Trophoblast cell (in vitro differentiated cells and primary cell): ENCODE results near the gene CDKN2A.

ENCODE experiments used
- DNase-seq, 2 donors: peaks; one replicate each; pipeline ENCODE4 v3.0.0-alpha.2; 2016
- H2AFZ ChIP-seq: 2 replicates; pipeline ENCODE4 v1.6.1; 2013; ENCODE audit warnings: low read length, moderate library complexity, mild to moderate bottlenecking; ENCODE audit not compliant: insufficient read depth, poor library complexity
- H2AK5ac ChIP-seq: 2 replicates; pipeline ENCODE4 v1.6.1; 2013; ENCODE audit warnings: mild to moderate bottlenecking, low read length
- H2BK120ac ChIP-seq: 2 replicates; pipeline ENCODE4 v1.6.1; 2013; ENCODE audit warnings: low read length, mild to moderate bottlenecking, moderate library complexity; ENCODE audit not compliant: insufficient read depth, poor library complexity
- H2BK12ac ChIP-seq: 2 replicates; pipeline ENCODE4 v1.6.1; 2013; ENCODE audit warnings: mild to moderate bottlenecking, low read length, moderate library complexity
- H2BK5ac ChIP-seq: 2 replicates; pipeline ENCODE4 v1.6.1; 2013; ENCODE audit warnings: low read length, low read depth, moderate library complexity, mild to moderate bottlenecking; ENCODE audit not compliant: poor library complexity
- H3K14ac ChIP-seq: 2 replicates; pipeline ENCODE4 v1.6.1; 2013; ENCODE audit warnings: mild to moderate bottlenecking, low read length
- H3K18ac ChIP-seq: 2 replicates; pipeline ENCODE4 v1.6.1; 2013; ENCODE audit warnings: mild to moderate bottlenecking, low read length
- H3K23ac ChIP-seq: 2 replicates; pipeline ENCODE4 v1.6.1; 2013; ENCODE audit warnings: low read length
- H3K27ac ChIP-seq: 2 replicates; pipeline ENCODE4 v1.5.1; 2013; ENCODE audit warnings: low read depth, mild to moderate bottlenecking, inconsistent platforms, low read length, moderate library complexity
- H3K27me3 ChIP-seq: 2 replicates; pipeline ENCODE4 v1.6.1; 2013; ENCODE audit warnings: inconsistent platforms, mild to moderate bottlenecking, low read length, moderate library complexity; ENCODE audit not compliant: insufficient read depth
- H3K36me3 ChIP-seq, 2 experiments: 1 replicate in 1 of 2; 2 replicates in 1 of 2; pipeline ENCODE4 v1.6.1; 2013; ENCODE audit warnings: low read length in 2 of 2, mild to moderate bottlenecking in 2 of 2, moderate library complexity in 1 of 2; ENCODE audit not compliant: insufficient read depth in 2 of 2, control insufficient read depth in 1 of 2
- H3K4ac ChIP-seq: 2 replicates; pipeline ENCODE4 v1.6.1; 2013; ENCODE audit warnings: low read depth, mild to moderate bottlenecking, low read length, moderate library complexity
- H3K4me1 ChIP-seq, 2 experiments: 1 replicate in 1 of 2; 2 replicates in 1 of 2; pipeline ENCODE4 v1.6.1; 2013; ENCODE audit warnings: low read length in 2 of 2, mild to moderate bottlenecking in 2 of 2, moderate library complexity in 1 of 2; ENCODE audit not compliant: insufficient read depth in 2 of 2, control insufficient read depth in 1 of 2
- H3K4me2 ChIP-seq: 2 replicates; pipeline ENCODE4 v1.6.1; 2013; ENCODE audit warnings: inconsistent platforms, mild to moderate bottlenecking, low read length, moderate library complexity
- H3K4me3 ChIP-seq: 2 replicates; pipeline ENCODE4 v1.5.1; 2013; ENCODE audit warnings: mild to moderate bottlenecking, low read depth, low read length, inconsistent platforms
- H3K79me1 ChIP-seq: one replicate; pipeline ENCODE4 v1.6.1; 2013; ENCODE audit warnings: low read length
- H3K79me2 ChIP-seq: 2 replicates; pipeline ENCODE4 v1.6.1; 2013; ENCODE audit warnings: low read length, mild to moderate bottlenecking; ENCODE audit not compliant: control insufficient read depth, insufficient read depth, poor library complexity
- H3K9ac ChIP-seq: 2 replicates; pipeline ENCODE4 v1.6.1; 2013; ENCODE audit warnings: mild to moderate bottlenecking, low read length
- H3K9me3 ChIP-seq: 2 replicates; pipeline ENCODE4 v1.6.1; 2013; ENCODE audit warnings: low read depth, mild to moderate bottlenecking, control low read depth, inconsistent platforms, low read length; ENCODE audit not compliant: insufficient read depth
- H4K12ac ChIP-seq: 2 replicates; pipeline ENCODE4 v1.6.1; 2013; ENCODE audit warnings: low read depth, mild to moderate bottlenecking, low read length, moderate library complexity
- H4K8ac ChIP-seq: 2 replicates; pipeline ENCODE4 v1.6.1; 2013; ENCODE audit warnings: low read depth, mild to moderate bottlenecking, low read length, moderate library complexity
- H4K91ac ChIP-seq: one replicate; pipeline ENCODE4 v1.6.1; 2013; ENCODE audit warnings: low read depth, mild to moderate bottlenecking, low read length, moderate library complexity
- WGBS: extraction: QIAGEN DNeasy Blood & Tissue Kit; methylation state at CpG from one replicate; pipeline ENCODE4 v1.1.7; 2013; ENCODE audit warnings: missing lambda C conversion rate; ENCODE audit not compliant: insufficient read length, insufficient coverage; ENCODE audit errors: extremely low coverage; 5-methylcytosine and 5-hydroxymethylcytosine counted together

The CDKN2A gene

DNA sequence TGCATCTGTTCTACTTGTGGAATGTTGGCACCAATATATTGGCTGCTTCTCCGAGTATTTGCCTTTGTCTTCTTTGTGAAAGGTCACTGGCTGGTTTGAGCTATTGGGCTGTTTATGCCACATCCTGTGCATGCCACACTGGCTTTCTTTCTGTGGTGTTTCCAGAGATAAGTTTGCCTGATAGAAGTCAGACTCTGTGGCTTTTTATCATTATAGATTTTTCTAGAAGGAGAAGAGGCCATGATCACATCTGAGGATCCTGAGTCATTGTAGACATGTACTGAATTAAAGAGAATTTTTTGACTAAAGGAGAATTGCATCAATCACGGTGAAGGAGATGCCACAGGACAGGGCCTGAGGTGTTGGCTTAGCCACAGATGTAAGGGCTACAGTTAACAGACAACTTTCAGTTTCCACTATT, 41.4 kb upstream of the CDKN2A start:
- DNase-seq: no peak
- H2AK5ac ChIP-seq: no peak overlapping the region
- H3K23ac ChIP-seq: no peak overlapping the region
- H3K9ac ChIP-seq: no peak overlapping the region
- H3K4me2 ChIP-seq: no peak overlapping the region
- peak overlapping the region; percentile 73 for H2BK12ac ChIP-seq
- H2BK5ac ChIP-seq: no peak overlapping the region
- H4K91ac ChIP-seq: no peak overlapping the region
- H3K4me1 ChIP-seq: peaks cover 0 to 9% of the 10 kb centered on the region in 2 experiments
- no peak overlapping the region for H4K8ac ChIP-seq
- no peak overlapping the region for H2AFZ ChIP-seq
- H3K4me3 ChIP-seq: no peak overlapping the region
- no peaks in the 10 kb centered on the region for H3K27me3 ChIP-seq
- no peak overlapping the region for H3K18ac ChIP-seq
- H3K4ac ChIP-seq: no peak overlapping the region
- peak overlapping the region; percentile 2 for H2BK120ac ChIP-seq
- H3K79me2 ChIP-seq: no peaks in the 10 kb centered on the region
- H3K79me1 ChIP-seq: peaks cover 5% of the 10 kb centered on the region
- H3K9me3 ChIP-seq: no peaks in the 10 kb centered on the region
- no peak overlapping the region for H3K14ac ChIP-seq
- H4K12ac ChIP-seq: no peak overlapping the region
- WGBS: no CpG with 5 or more reads among the region's 2 CpGs
- H3K27ac ChIP-seq: no peak overlapping the region
- no peaks in the 10 kb centered on the region for H3K36me3 ChIP-seq

DNA sequence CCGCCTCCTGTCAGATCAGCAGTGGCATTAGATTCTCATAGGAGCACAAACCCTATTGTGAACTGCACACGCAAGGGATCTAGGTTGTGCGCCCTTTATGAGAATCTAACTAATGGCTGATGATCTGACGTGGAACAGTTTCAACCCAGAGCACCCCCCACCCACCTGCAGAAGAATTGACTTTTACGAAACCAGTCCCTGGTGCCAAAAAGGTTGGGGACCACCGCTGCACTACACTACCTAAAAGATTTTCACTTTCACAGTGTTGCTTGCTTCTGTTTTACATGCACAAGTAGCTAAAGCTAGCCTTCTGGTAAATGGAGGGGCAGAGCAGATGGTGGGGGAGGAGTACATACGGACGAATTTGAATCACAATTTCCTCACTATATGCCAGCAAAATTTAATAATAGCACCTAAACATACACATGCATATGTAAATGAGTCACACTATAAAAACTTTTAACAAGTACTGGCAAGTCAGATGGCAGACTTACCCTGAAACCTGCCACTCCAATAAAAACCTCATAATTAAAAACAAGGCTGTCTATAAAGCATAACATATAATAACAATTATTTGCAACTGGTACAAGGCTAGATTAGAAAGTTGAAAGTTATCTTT, 38.9 kb upstream of the CDKN2A start:
- Histone ChIP-seq H2BK5ac (no peak overlapping the region), H3K79me2 (no peaks in the 10 kb centered on the region), H3K23ac (no peak overlapping the region), H2AK5ac (no peak overlapping the region), H3K4me3 (no peak overlapping the region), H3K36me3 (no peaks in the 10 kb centered on the region), H3K79me1 (peaks cover 2% of the 10 kb centered on the region), H4K8ac (no peak overlapping the region), H3K4ac (no peak overlapping the region), H3K14ac (no peak overlapping the region), H3K4me2 (no peak overlapping the region), H3K9me3 (no peaks in the 10 kb centered on the region), H4K91ac (no peak overlapping the region), H3K9ac (no peak overlapping the region), H3K27me3 (no peaks in the 10 kb centered on the region), H3K18ac (no peak overlapping the region), H4K12ac (no peak overlapping the region), H2AFZ (no peak overlapping the region), H2BK120ac (no peak overlapping the region), H3K27ac (no peak overlapping the region), H2BK12ac (no peak overlapping the region), H3K4me1 (peaks cover 0 to 4% of the 10 kb centered on the region in 2 experiments)
- no CpG with 5 or more reads among the region's 8 CpGs for WGBS
- no peak for DNase-seq

DNA sequence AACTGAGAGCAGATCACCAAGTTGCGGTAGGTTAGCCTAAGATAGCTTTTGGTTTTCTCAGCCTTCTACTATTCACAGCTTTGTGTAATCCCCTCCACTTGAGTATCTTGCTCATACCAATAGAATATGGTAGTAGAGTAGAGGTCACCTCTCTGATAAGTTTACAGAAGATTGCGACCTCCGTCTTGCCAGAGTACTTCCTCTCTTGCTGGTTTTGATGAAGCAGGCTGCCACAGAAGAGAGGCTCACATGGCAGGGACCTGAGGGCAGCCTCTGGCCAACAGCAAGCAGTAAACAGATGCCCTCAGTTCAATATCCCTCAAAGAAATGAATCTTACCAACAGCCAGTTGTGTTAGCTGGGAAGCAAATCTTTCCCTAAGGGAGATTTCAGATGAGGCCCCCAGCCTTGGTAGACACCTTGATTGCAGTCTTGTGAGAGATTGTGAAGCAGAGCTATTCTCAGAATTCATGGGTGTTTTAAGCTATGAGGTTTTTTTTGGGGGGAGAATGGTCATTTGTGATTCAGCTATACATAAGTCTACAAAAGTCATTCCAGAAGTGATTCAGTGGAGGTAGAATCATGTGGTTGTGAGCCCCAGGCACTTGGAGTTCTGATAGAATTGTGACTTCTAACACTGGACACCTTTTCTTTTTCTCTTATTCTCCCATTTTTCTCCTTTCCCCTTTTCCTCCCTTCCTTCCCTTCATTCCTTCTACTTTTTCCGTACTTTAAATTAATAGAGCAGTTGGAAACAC, 37.6 kb upstream of the CDKN2A start:
- Histone ChIP-seq H3K4me2 (no peak overlapping the region), H3K27ac (no peak overlapping the region), H2BK120ac (no peak overlapping the region), H3K79me2 (no peaks in the 10 kb centered on the region), H3K18ac (no peak overlapping the region), H3K79me1 (peaks cover 2% of the 10 kb centered on the region), H2AFZ (no peak overlapping the region), H3K4me1 (peaks cover 0 to 3% of the 10 kb centered on the region in 2 experiments), H3K27me3 (no peaks in the 10 kb centered on the region), H4K12ac (no peak overlapping the region), H3K9me3 (no peaks in the 10 kb centered on the region), H3K14ac (no peak overlapping the region), H2BK12ac (no peak overlapping the region), H3K36me3 (no peaks in the 10 kb centered on the region), H3K4ac (no peak overlapping the region), H3K4me3 (no peak overlapping the region), H4K8ac (no peak overlapping the region), H2AK5ac (no peak overlapping the region), H4K91ac (no peak overlapping the region), H2BK5ac (no peak overlapping the region), H3K23ac (no peak overlapping the region), H3K9ac (no peak overlapping the region)
- 75% methylated on average over 1 of the region's 4 CpGs for WGBS
- no peak for DNase-seq

DNA sequence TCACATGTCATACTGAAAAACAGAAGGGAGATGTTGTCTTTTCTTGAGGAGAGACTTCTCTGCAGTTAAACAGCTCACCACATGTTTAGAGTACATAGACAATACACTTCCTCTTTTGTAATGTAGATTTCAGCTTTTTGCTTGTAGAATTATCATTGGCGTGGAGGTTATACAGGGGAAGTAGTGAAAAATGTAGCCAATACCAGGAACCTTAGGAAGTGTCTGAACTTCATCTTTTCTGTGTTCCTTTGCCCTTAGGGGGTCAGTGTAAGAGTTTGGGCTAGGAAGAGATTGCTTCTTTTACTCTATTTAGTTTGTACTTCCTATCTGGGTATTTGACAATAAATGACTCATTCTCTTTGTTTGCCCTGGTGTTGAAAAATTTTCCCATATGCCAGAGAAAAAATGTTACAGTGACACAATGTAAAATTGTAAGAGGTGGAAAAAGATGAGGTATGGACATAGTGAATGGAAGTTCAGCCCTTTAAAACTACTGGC, 36.0 kb upstream of the CDKN2A start:
- Histone ChIP-seq H2AFZ (no peak overlapping the region), H3K4me3 (no peak overlapping the region), H3K14ac (no peak overlapping the region), H3K9ac (no peak overlapping the region), H4K8ac (no peak overlapping the region), H2BK120ac (no peak overlapping the region), H3K27me3 (no peaks in the 10 kb centered on the region), H3K4me2 (no peak overlapping the region), H4K91ac (no peak overlapping the region), H3K36me3 (no peaks in the 10 kb centered on the region), H2BK5ac (no peak overlapping the region), H3K79me2 (no peaks in the 10 kb centered on the region), H4K12ac (no peak overlapping the region), H3K27ac (peak overlapping the region; percentile 21), H3K4me1 (peaks cover 0 to 2% of the 10 kb centered on the region in 2 experiments), H3K79me1 (no peaks in the 10 kb centered on the region), H2AK5ac (no peak overlapping the region), H2BK12ac (no peak overlapping the region), H3K4ac (no peak overlapping the region), H3K18ac (no peak overlapping the region), H3K23ac (no peak overlapping the region), H3K9me3 (no peaks in the 10 kb centered on the region)
- DNase-seq: peak; percentile 30 to 75
- WGBS: no CpG with 5 or more reads among the region's 1 CpG
